MCF 10A (cell line): ENCODE data around the gene MLLT6. TPM values are rescaled to one million over a fixed set of nuclear protein-coding genes. Genes with fewer than 3 reads are reported as not detected.

ENCODE experiments used
- BruUV-seq: library from RNA; stranded (reverse); fragments of 400-500 nt; replicated peaks from 2 replicates; lab custom pipeline; 2021; lab: Mats Ljungman, UMichigan
- CTCF ChIA-PET: fragments of 300-600 bp; sonication (Branson Sonifier 250); formaldehyde crosslinking; extraction: SDS; loops from one replicate; lab custom pipeline; 2021; ENCODE audit warnings: antibody characterized with exemption, inconsistent platforms; lab: Yijun Ruan, JAX
- POLR2A ChIA-PET: fragments of 300-600, 350-650 bp; sonication (Branson Sonifier 250); formaldehyde crosslinking; extraction: SDS; loops from one replicate; lab custom pipeline; 2020; ENCODE audit warnings: antibody characterized with exemption, inconsistent platforms; lab: Yijun Ruan, JAX
- DNase-seq: peaks from one replicate; pipeline ENCODE4 v3.0.0-alpha.2; 2018; ENCODE audit not compliant: unreplicated experiment
- H3K27ac Mint-ChIP-seq: one replicate; pipeline ENCODE4 v1.8.0; 2022; ENCODE audit warnings: mild to moderate bottlenecking, low read depth, mixed read lengths; ENCODE audit not compliant: unreplicated experiment
- H3K27me3 Mint-ChIP-seq: one replicate; pipeline ENCODE4 v1.8.0; 2022; ENCODE audit warnings: mixed read lengths; ENCODE audit not compliant: insufficient read depth, unreplicated experiment
- H3K36me3 Mint-ChIP-seq: one replicate; pipeline ENCODE4 v1.8.0; 2022; ENCODE audit warnings: mild to moderate bottlenecking, moderate library complexity, mixed read lengths; ENCODE audit not compliant: insufficient read depth, unreplicated experiment
- H3K4me1 Mint-ChIP-seq: one replicate; pipeline ENCODE4 v1.8.0; 2022; ENCODE audit warnings: mixed read lengths; ENCODE audit not compliant: insufficient read depth, unreplicated experiment
- H3K4me3 Mint-ChIP-seq: one replicate; pipeline ENCODE4 v1.8.0; 2022; ENCODE audit warnings: mild to moderate bottlenecking, moderate library complexity, mixed read lengths; ENCODE audit not compliant: unreplicated experiment
- H3K9me3 Mint-ChIP-seq: one replicate; pipeline ENCODE4 v1.8.0; 2022; ENCODE audit warnings: mixed read lengths; ENCODE audit not compliant: unreplicated experiment
- CTCF ChIP-seq: fragments of 200-600 bp; IDR thresholded peaks from one replicate; pipeline ENCODE4 v1.8.0; 2022; ENCODE audit warnings: antibody characterized with exemption, mild to moderate bottlenecking; ENCODE audit not compliant: unreplicated experiment
- intact Hi-C: fragments of 100-400 bp; cut with micrococcal nuclease; formaldehyde crosslinking; loops from 2 replicates; pipeline ENCODE4 v1.14.1; 2022
- total RNA-seq: library from RNA; stranded (reverse); gene quantifications from 2 replicates; pipeline ENCODE4 v1.2.3, GENCODE V29; 2022

The MLLT6 gene
- total RNA-seq, 1 experiment from 2014 or later = 65.3 TPM

- CTCF ChIA-PET = no interaction called here
- no peak for TF ChIP-seq CTCF
- H3K4me3 Mint-ChIP-seq = no peak overlapping the region
- peaks cover 46% of the 10 kb centered on the region for H3K36me3 Mint-ChIP-seq
- no TSS peak for BruUV-seq
- DNase-seq = no peak
- no peaks in the 10 kb centered on the region for H3K9me3 Mint-ChIP-seq
- H3K4me1 Mint-ChIP-seq = no peaks in the 10 kb centered on the region
- intact Hi-C loops = no loop called here
- POLR2A ChIA-PET = no interaction called here
- no peaks in the 10 kb centered on the region for H3K27me3 Mint-ChIP-seq
- H3K27ac Mint-ChIP-seq = no peak overlapping the region
These were observed 7.5 kb downstream of the MLLT6 start for GRCh38 chr17:38712593-38712992.

GRCh38 chr17:38713456-38714075 is 8.5 kb downstream of the MLLT6 start:
- no TSS peak for BruUV-seq
- TF ChIP-seq CTCF = no peak
- Mint-ChIP-seq H3K27ac (no peak overlapping the region), H3K4me3 (no peak overlapping the region), H3K4me1 (no peaks in the 10 kb centered on the region), H3K36me3 (peaks cover 46% of the 10 kb centered on the region), H3K9me3 (no peaks in the 10 kb centered on the region), H3K27me3 (no peaks in the 10 kb centered on the region)
- no peak for DNase-seq
- POLR2A ChIA-PET = no interaction called here
- intact Hi-C loops = no loop called here
- CTCF ChIA-PET = interaction anchor here (0.5 kb wide), 1 partner anchor 150 kb away, joined by 3 read pairs; no protein-coding TSS in a partner anchor

- intact Hi-C loops = no loop called here
- Mint-ChIP-seq H3K27ac (no peak overlapping the region), H3K4me1 (no peaks in the 10 kb centered on the region), H3K9me3 (no peaks in the 10 kb centered on the region), H3K4me3 (no peak overlapping the region), H3K36me3 (peaks cover 39% of the 10 kb centered on the region), H3K27me3 (no peaks in the 10 kb centered on the region)
- BruUV-seq = no TSS peak
- POLR2A ChIA-PET = interaction anchor here (0.5 to 1.6 kb wide), 4 partner anchors 9 to 138 kb away, joined by 3 to 5 read pairs (median 3); partner anchors contain the start of genes MLLT6 and RPL23
- no peak for TF ChIP-seq CTCF
- CTCF ChIA-PET = interaction anchor here (0.6 to 1.1 kb wide), 3 partner anchors 13 to 338 kb away, joined by 3 read pairs; no protein-coding TSS in a partner anchor
- DNase-seq = no peak
These were observed 10.3 kb downstream of the MLLT6 start for GRCh38 chr17:38715216-38715943.

GRCh38 chr17:38716368-38717005 is 11.4 kb downstream of the MLLT6 start:
- intact Hi-C loops = no loop called here
- DNase-seq = no peak
- Mint-ChIP-seq H3K36me3 (peaks cover 28% of the 10 kb centered on the region), H3K4me1 (no peaks in the 10 kb centered on the region), H3K27me3 (no peaks in the 10 kb centered on the region), H3K27ac (no peak overlapping the region), H3K9me3 (no peaks in the 10 kb centered on the region), H3K4me3 (no peak overlapping the region)
- BruUV-seq = no TSS peak
- ChIA-PET CTCF (interaction anchor here (1.7 kb wide), 1 partner anchor 19 kb away, joined by 8 read pairs; no protein-coding TSS in a partner anchor), POLR2A (interaction anchor here (0.5 to 1.6 kb wide), 3 partner anchors 11 to 13 kb away, joined by 3 to 5 read pairs (median 3); no protein-coding TSS in a partner anchor)
- no peak for TF ChIP-seq CTCF
